ENCODE measurements around the gene TBC1D22A.

- TF ChIP-seq, protein P1, sequence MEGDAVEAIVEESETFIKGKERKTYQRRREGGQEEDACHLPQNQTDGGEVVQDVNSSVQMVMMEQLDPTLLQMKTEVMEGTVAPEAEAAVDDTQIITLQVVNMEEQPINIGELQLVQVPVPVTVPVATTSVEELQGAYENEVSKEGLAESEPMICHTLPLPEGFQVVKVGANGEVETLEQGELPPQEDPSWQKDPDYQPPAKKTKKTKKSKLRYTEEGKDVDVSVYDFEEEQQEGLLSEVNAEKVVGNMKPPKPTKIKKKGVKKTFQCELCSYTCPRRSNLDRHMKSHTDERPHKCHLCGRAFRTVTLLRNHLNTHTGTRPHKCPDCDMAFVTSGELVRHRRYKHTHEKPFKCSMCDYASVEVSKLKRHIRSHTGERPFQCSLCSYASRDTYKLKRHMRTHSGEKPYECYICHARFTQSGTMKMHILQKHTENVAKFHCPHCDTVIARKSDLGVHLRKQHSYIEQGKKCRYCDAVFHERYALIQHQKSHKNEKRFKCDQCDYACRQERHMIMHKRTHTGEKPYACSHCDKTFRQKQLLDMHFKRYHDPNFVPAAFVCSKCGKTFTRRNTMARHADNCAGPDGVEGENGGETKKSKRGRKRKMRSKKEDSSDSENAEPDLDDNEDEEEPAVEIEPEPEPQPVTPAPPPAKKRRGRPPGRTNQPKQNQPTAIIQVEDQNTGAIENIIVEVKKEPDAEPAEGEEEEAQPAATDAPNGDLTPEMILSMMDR (IDR thresholded peaks at IDR 0.05) = no peak
- no peak for TF ChIP-seq POLR2A (IDR thresholded peaks at IDR 0.05)
- no peak for TF ChIP-seq POLR2AphosphoS5 (IDR thresholded peaks at IDR 0.05)
Measured at GRCh38 chr22:47207387-47207786, 444.9 kb downstream of the TBC1D22A start.
